Measurements from ENCODE around the gene NECTIN1. TPM values are rescaled to one million over a fixed set of nuclear protein-coding genes. Genes with fewer than 3 reads are reported as not detected.

NECTIN1 gene
- total RNA-seq, 2 experiments from 2014 or later, result 5.8 to 14.3 TPM

- TF ChIP-seq CTCF (conservative IDR thresholded peaks at IDR 0.05; ENCODE audit: low read length) (peak; percentile 62), EZH2phosphoT487 (IDR thresholded peaks at IDR 0.05; ENCODE audit: borderline replicate concordance, low read depth, low read length) (no peak)
- Histone ChIP-seq H3K27ac (ENCODE audit: low read depth, low read length, poor library complexity, severe bottlenecking) (no peak overlapping the region), H3K79me2 (ENCODE audit: insufficient read depth, low read depth, low read length) (no peaks in the 10 kb centered on the region), H3K9me2 (ENCODE audit: insufficient read depth, low read length) (no peaks in the 10 kb centered on the region), H3K9me3 (ENCODE audit: low read length) (no peaks in the 10 kb centered on the region), H3K4me1 (ENCODE audit: insufficient read depth, low read length, poor library complexity, severe bottlenecking) (peaks cover 8% of the 10 kb centered on the region), H4K20me1 (ENCODE audit: insufficient read depth, low read length) (no peaks in the 10 kb centered on the region), H2AFZ (ENCODE audit: low read length) (no peak overlapping the region), H3K4me2 (ENCODE audit: low read length) (no peak overlapping the region), H3K4me3 (ENCODE audit: low read depth, low read length, poor library complexity, severe bottlenecking) (no peak overlapping the region), H3K36me3 (ENCODE audit: insufficient read depth, low read length) (no peaks in the 10 kb centered on the region)
- no TSS peak for BruUV-seq (replicated peaks)
- POLR2A ChIA-PET, result interaction anchor here (0.8 kb wide), 1 partner anchor 50 kb away, joined by 3 read pairs; no protein-coding TSS in a partner anchor
- CTCF ChIA-PET (ENCODE audit: unreplicated experiment), result interaction anchor here (0.5 to 1.0 kb wide), 2 partner anchors 15 to 27 kb away, joined by 3 to 5 read pairs; no protein-coding TSS in a partner anchor
- intact Hi-C loops (cut with micrococcal nuclease; ENCODE audit: unreplicated experiment), result loop anchor here (10.0 kb wide), 1 partner anchor 383 kb away; no protein-coding TSS in a partner anchor
- DNase-seq (ENCODE audit: low spot score), result no peak
These were observed 7.6 kb downstream of the NECTIN1 start for GRCh38 chr11:119721129-119722120.

GRCh38 chr11:119720311-119720913 lies 8.6 kb downstream of the NECTIN1 start:
- intact Hi-C loops (cut with micrococcal nuclease; ENCODE audit: unreplicated experiment), result loop anchor here (10.0 kb wide), 1 partner anchor 384 kb away; no protein-coding TSS in a partner anchor
- TF ChIP-seq EZH2phosphoT487 (IDR thresholded peaks at IDR 0.05; ENCODE audit: borderline replicate concordance, low read depth, low read length) (no peak), CTCF (conservative IDR thresholded peaks at IDR 0.05; ENCODE audit: low read length) (no peak)
- no peaks in the 10 kb centered on the region for H3K36me3 ChIP-seq (ENCODE audit: insufficient read depth, low read length)
- no peaks in the 10 kb centered on the region for H3K9me3 ChIP-seq (ENCODE audit: low read length)
- H3K9me2 ChIP-seq (ENCODE audit: insufficient read depth, low read length), result no peaks in the 10 kb centered on the region
- no peak overlapping the region for H3K4me2 ChIP-seq (ENCODE audit: low read length)
- ChIA-PET CTCF (ENCODE audit: unreplicated experiment) (interaction anchor here (1.9 kb wide), 1 partner anchor 46 kb away, joined by 4 read pairs; no protein-coding TSS in a partner anchor), POLR2A (interaction anchor here (0.8 kb wide), 1 partner anchor 49 kb away, joined by 3 read pairs; no protein-coding TSS in a partner anchor)
- H3K79me2 ChIP-seq (ENCODE audit: insufficient read depth, low read depth, low read length), result no peaks in the 10 kb centered on the region
- no peak for DNase-seq (ENCODE audit: low spot score)
- no peak overlapping the region for H2AFZ ChIP-seq (ENCODE audit: low read length)
- no peaks in the 10 kb centered on the region for H4K20me1 ChIP-seq (ENCODE audit: insufficient read depth, low read length)
- no TSS peak for BruUV-seq (replicated peaks)
- no peak overlapping the region for H3K27ac ChIP-seq (ENCODE audit: low read depth, low read length, poor library complexity, severe bottlenecking)
- no peak overlapping the region for H3K4me3 ChIP-seq (ENCODE audit: low read depth, low read length, poor library complexity, severe bottlenecking)
- no peaks in the 10 kb centered on the region for H3K4me1 ChIP-seq (ENCODE audit: insufficient read depth, low read length, poor library complexity, severe bottlenecking)

Measured in OCI-LY7 (cell line).